BE2C (cell line): ENCODE measurements around the gene ATP8B4.

Experiments
- DNase-seq: peaks from one replicate; pipeline ENCODE4 v3.0.0-alpha.2; 2020
- H3K27me3 ChIP-seq: fragments of 250-450 bp; sonication (Bioruptor Pico); 2 replicates; pipeline ENCODE4 v1.5.1; 2020; ENCODE audit warnings: mild to moderate bottlenecking
- H3K36me3 ChIP-seq: fragments of 250-450 bp; sonication (Bioruptor Pico); 2 replicates; pipeline ENCODE4 v1.5.1; 2020; ENCODE audit warnings: mild to moderate bottlenecking
- H3K4me1 ChIP-seq: fragments of 250-450 bp; sonication (Bioruptor Pico); 2 replicates; pipeline ENCODE4 v1.5.1; 2020
- H3K4me3 ChIP-seq: 2 replicates; pipeline ENCODE4 v1.5.1; 2011; ENCODE audit warnings: low read depth, low read length
- H3K9me3 ChIP-seq: fragments of 250-450 bp; sonication (Bioruptor Pico); 2 replicates; pipeline ENCODE4 v1.5.1; 2020
- TF ChIP-seq, protein P1 (sequence below): IDR thresholded peaks from 2 replicates; pipeline ENCODE4 v1.5.1; 2012; ENCODE audit warnings: mild to moderate bottlenecking, low read depth, low read length

The ATP8B4 gene

DNA sequence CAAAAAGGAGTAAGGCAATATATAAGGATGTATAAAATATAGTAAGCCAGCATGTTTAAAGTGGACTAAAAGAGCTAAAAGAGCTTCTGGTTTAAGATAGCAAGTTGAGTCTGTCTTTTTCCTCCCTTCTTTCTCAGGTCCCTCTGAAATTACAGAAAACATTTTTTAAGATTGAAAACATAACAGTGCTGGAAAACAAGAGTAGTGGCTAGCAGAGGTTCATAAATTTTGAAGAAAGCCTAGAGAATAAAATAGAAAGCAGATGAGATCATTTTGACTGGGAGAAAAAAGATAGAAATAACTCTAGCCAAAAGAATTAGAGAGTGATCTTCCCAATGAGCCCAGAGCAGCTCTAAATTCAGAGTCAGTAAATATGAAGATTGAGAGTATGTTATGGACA, 41.9 kb downstream of the ATP8B4 start:
- Histone ChIP-seq H3K4me1 (no peaks in the 10 kb centered on the region), H3K9me3 (no peaks in the 10 kb centered on the region), H3K4me3 (no peak overlapping the region), H3K27me3 (no peaks in the 10 kb centered on the region), H3K36me3 (no peaks in the 10 kb centered on the region)
- TF ChIP-seq, protein P1, sequence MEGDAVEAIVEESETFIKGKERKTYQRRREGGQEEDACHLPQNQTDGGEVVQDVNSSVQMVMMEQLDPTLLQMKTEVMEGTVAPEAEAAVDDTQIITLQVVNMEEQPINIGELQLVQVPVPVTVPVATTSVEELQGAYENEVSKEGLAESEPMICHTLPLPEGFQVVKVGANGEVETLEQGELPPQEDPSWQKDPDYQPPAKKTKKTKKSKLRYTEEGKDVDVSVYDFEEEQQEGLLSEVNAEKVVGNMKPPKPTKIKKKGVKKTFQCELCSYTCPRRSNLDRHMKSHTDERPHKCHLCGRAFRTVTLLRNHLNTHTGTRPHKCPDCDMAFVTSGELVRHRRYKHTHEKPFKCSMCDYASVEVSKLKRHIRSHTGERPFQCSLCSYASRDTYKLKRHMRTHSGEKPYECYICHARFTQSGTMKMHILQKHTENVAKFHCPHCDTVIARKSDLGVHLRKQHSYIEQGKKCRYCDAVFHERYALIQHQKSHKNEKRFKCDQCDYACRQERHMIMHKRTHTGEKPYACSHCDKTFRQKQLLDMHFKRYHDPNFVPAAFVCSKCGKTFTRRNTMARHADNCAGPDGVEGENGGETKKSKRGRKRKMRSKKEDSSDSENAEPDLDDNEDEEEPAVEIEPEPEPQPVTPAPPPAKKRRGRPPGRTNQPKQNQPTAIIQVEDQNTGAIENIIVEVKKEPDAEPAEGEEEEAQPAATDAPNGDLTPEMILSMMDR: no peak
- DNase-seq: no peak

DNA sequence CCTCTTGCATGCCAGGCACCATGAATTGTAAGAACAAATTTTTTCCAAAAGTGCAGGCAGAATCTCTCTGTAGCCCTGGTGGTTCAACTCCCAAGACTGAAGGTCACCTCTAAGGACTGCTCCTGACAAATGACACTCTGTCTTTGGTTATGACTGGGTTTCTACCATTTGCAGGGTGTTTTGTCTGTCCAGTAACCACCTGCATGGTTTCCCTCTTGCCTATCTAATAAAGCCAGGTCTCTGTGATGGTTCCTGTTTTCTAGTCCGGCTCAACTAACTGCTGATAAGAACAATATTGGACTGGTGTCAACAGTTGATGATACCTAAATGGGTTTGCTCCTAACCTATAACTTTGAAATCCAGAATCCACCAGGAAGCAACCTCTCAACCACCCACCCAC, 43.7 kb downstream of the ATP8B4 start:
- DNase-seq: no peak
- Histone ChIP-seq H3K27me3 (no peaks in the 10 kb centered on the region; the same call in 1 of the 2 replicates), H3K36me3 (no peaks in the 10 kb centered on the region), H3K4me1 (no peaks in the 10 kb centered on the region), H3K4me3 (no peak overlapping the region), H3K9me3 (no peaks in the 10 kb centered on the region)
- TF ChIP-seq, protein P1: no peak

DNA sequence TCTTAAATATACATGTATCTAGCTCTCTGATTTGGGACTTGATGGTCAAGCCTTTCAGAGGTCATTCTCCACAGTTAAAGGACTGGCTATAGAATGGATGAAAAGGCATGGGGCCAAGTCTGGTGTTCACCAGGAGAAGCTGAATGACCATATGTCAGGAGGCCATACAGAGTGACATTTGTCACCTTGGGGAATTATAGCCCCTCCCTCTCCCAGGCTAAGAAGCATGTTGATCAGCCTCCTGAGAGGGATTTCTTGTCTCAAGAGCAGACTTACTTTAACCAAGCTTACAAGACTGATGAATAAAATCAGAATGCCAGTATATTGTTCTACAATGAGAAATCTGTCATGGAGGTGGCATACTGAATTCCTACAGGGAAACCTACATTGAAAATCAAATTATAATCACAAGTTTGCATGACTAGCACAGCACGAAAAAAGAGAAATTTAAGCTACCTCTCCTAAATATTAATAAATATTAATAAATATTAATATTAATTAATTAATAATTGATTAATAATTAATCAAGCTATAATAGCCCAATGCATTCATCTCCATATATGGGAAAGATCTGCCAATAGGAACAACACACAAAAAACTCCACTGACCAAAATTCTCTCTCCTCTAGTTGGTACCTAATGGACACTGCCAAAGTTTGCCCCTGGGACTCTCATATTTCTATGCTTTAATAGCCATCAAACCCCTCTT, 47.3 kb downstream of the ATP8B4 start:
- no peak overlapping the region for H3K4me3 ChIP-seq
- DNase-seq: no peak
- TF ChIP-seq, protein P1: no peak
- no peaks in the 10 kb centered on the region for H3K4me1 ChIP-seq
- H3K9me3 ChIP-seq: no peaks in the 10 kb centered on the region
- H3K27me3 ChIP-seq: peaks cover 4% of the 10 kb centered on the region
- no peaks in the 10 kb centered on the region for H3K36me3 ChIP-seq

DNA sequence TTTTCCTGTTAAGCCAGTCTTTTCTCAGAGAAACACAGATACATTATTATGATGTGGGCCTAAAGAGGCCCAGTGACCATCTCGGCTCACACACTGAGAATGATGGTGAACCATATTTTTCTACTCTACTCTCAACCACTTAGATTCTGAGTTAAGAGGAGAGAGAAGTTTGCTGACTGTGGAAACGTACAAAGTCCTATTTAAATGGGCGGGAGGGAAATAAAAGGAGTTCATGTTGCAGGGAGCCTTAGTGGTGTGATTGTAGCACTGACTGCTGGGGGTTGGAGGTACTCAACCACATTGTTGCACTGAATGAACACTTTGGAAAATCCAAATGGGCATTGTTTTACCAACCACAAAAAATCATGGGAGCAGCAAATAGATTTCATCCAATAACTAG, 51.0 kb downstream of the ATP8B4 start:
- Histone ChIP-seq H3K27me3 (peaks cover 14% of the 10 kb centered on the region), H3K4me3 (no peak overlapping the region), H3K9me3 (no peaks in the 10 kb centered on the region), H3K36me3 (no peaks in the 10 kb centered on the region), H3K4me1 (no peaks in the 10 kb centered on the region)
- TF ChIP-seq, protein P1: no peak
- DNase-seq: no peak

DNA sequence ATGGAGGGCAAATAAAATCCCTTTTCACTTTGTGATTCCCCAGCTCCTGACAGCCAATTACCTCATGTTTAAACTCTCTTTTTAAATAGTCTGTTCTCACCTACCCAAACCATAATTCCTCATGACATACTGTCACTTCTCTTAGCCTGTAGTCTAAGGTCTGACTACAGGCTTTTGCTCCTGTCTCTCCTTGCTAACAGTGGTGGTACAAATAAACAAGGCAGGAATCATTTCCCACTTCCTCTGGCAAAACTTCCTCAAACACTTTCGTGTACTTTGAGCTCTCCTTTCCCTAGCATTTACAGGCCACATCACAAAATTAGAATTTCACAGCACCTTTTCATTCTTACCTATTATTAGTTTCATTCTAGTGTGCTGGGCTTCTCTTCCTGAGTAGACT, 51.8 kb downstream of the ATP8B4 start:
- H3K27me3 ChIP-seq: peaks cover 14% of the 10 kb centered on the region
- H3K4me1 ChIP-seq: no peaks in the 10 kb centered on the region
- TF ChIP-seq, protein P1: no peak
- H3K9me3 ChIP-seq: no peaks in the 10 kb centered on the region
- no peak for DNase-seq
- H3K4me3 ChIP-seq: no peak overlapping the region
- no peaks in the 10 kb centered on the region for H3K36me3 ChIP-seq

DNA sequence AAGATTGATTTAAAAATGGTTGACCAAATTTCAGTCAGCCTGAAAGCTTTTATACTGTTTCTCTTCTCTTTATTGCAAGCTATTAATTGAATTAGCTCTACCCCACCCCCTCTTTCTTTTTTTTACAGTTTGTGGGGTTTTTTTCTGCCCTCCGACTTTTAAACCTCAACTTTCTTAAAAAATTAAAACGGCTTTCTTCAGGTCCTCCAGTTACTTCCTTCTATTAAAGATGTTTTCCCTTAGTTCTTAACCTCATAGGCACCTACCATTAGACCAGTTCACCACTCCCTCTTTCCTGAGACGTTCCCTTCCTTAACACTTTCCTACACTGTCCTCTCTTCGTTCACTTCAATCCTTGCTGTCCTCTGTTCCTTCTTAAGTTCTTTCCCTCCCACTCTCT, 52.4 kb downstream of the ATP8B4 start:
- Histone ChIP-seq H3K9me3 (no peaks in the 10 kb centered on the region), H3K4me3 (no peak overlapping the region), H3K36me3 (no peaks in the 10 kb centered on the region), H3K27me3 (peaks cover 14% of the 10 kb centered on the region), H3K4me1 (no peaks in the 10 kb centered on the region)
- DNase-seq: no peak
- TF ChIP-seq, protein P1: no peak
